HUES6 (cell line): ENCODE data around the gene ZNF213.
A peak's percentile ranks its signal among the peaks of the same experiment; 100 is the strongest.

Source experiments
- H3K27ac ChIP-seq: 2 replicates; pipeline ENCODE4 v1.7.0; 2013; ENCODE audit warnings: low read depth, mild to moderate bottlenecking, low read length, inconsistent platforms
- H3K27me3 ChIP-seq: 2 replicates; pipeline ENCODE4 v1.6.1; 2013; ENCODE audit warnings: low read length; ENCODE audit not compliant: control insufficient read depth, insufficient read depth
- H3K36me3 ChIP-seq: 2 replicates; pipeline ENCODE4 v1.6.1; 2013; ENCODE audit warnings: low read length; ENCODE audit not compliant: control insufficient read depth, insufficient read depth
- H3K4me1 ChIP-seq: 2 replicates; pipeline ENCODE4 v1.6.1; 2013; ENCODE audit warnings: low read length; ENCODE audit not compliant: control insufficient read depth, insufficient read depth
- H3K4me3 ChIP-seq: 2 replicates; pipeline ENCODE4 v1.5.1; 2013; ENCODE audit warnings: low read depth, low read length
- H3K9ac ChIP-seq: one replicate; pipeline ENCODE4 v1.6.1; 2013; ENCODE audit warnings: mild to moderate bottlenecking, low read length
- H3K9me3 ChIP-seq: 2 replicates; pipeline ENCODE4 v1.6.1; 2013; ENCODE audit warnings: low read depth, low read length; ENCODE audit not compliant: control insufficient read depth, insufficient read depth

Gene ZNF213

GRCh38 chr16:3106205-3106928 is 28.5 kb upstream of the ZNF213 start:
- peak overlapping the region; percentile 94 for H3K27ac ChIP-seq
- H3K9me3 ChIP-seq: no peaks in the 10 kb centered on the region
- H3K36me3 ChIP-seq: no peaks in the 10 kb centered on the region
- peaks cover 8% of the 10 kb centered on the region; the same call in 1 of the 2 replicates for H3K4me1 ChIP-seq
- H3K9ac ChIP-seq: peak overlapping the region; percentile 78
- H3K27me3 ChIP-seq: no peaks in the 10 kb centered on the region; the same call in 1 of the 2 replicates
- H3K4me3 ChIP-seq: peak overlapping the region; percentile 89

DNA sequence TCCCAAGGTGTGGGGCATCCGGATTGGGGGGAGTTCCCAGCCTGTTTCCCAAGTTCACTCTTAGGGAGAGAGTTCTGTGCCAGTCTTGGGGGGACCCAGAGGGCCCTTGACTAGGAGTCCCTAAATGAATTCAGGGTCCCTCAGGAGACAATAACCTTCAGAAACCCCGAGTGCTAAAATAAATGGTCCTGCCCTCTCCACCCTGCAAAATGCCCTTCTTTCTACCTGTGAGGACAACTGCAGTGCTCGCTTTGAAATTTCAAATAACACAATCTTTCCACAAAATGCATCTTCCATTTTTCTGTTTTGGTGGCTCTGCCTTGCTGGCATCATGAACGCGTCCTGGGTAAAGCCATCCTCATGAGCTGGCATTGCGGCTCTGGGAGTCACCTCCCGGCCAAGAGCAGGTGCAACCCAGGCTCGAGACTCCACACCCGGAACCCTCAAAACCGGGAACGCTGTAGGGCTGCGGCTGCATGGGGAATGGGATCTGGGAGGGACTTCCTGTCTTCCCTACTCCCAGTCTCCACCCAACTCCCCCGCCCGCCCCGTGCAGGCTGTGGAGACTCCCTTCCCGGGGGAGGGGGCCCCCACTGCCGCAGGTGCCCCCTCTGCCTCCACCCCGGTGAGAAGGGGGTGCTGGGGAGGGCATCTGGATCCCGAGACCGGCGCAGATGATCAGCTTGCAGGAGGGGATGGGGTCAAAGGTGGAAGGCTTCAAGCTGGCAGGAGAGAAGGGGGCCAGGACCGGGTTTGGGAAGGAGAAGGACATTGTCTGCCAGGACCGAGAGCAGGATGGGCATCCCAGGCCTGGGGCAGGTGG is 22.6 kb upstream of the ZNF213 start, which contains the start of gene ZNF205:
TSS of gene ZNF205 (plus strand) at position 529 of the 823 bp plus-strand sequence. CDS start 845 bp downstream, outside the sequence.
- Histone ChIP-seq H3K27ac (no peak within 1 kb of the TSS), H3K36me3 (peaks cover 26% of the 10 kb centered on the region), H3K9me3 (no peaks in the 10 kb centered on the region), H3K9ac (peak within 1 kb of the TSS; percentile 69), H3K4me3 (peak within 1 kb of the TSS; percentile 94), H3K27me3 (no peaks in the 10 kb centered on the region; the same call in 1 of the 2 replicates), H3K4me1 (peaks cover 10% of the 10 kb centered on the region; the same call in 1 of the 2 replicates)

DNA sequence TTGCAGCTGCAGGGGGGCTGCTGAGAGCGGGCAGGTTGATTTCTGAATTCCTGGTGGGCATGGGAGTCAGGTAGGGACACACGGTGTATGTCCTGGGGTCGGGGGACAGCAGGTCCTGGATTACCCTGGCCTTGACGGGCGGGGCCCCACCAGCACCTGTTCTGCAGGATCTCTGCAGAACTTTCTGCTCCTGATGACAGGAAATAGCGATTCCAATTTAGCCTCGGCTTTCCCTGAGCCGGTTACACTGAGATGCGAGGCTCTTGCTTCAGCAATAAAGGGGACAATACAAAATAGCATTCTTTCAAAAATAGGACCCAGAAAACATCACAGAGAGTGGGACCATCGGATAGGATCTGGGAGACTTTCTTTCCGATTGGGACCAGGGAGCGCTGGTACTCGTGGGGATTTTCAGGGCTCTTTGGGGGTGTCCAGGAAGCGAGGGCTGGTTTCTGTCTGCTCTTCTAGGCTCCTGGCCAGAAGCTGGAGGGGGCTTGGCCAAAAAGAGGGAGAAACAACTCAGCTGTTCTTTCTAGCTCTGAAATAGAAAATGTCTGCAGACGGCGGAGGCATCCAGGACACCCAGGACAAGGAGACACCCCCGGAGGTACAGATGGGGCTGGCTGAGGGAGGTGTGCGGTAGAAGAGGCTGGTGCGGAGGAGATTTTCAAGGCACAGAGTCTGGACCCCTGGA is 21.8 kb upstream of the ZNF213 start:
- Histone ChIP-seq H3K36me3 (peaks cover 32% of the 10 kb centered on the region), H3K4me3 (peak overlapping the region; percentile 94), H3K27me3 (no peaks in the 10 kb centered on the region), H3K9ac (peak overlapping the region; percentile 69), H3K27ac (no peak overlapping the region), H3K4me1 (peaks cover 10% of the 10 kb centered on the region; the same call in 1 of the 2 replicates), H3K9me3 (no peaks in the 10 kb centered on the region)

- no peak overlapping the region for H3K27ac ChIP-seq
These were observed 20.9 kb upstream of the ZNF213 start for GRCh38 chr16:3113765-3114479.

GRCh38 chr16:3115003-3115402 is 19.8 kb upstream of the ZNF213 start:
- H3K4me3 ChIP-seq: no peak overlapping the region
- H3K27ac ChIP-seq: no peak overlapping the region
- H3K9me3 ChIP-seq: no peaks in the 10 kb centered on the region
- peaks cover 10% of the 10 kb centered on the region; the same call in 1 of the 2 replicates for H3K4me1 ChIP-seq
- no peak overlapping the region for H3K9ac ChIP-seq
- H3K27me3 ChIP-seq: no peaks in the 10 kb centered on the region
- H3K36me3 ChIP-seq: peaks cover 50% of the 10 kb centered on the region

More at GRCh38 chr16:3113765-3114479, 20.9 kb upstream of the ZNF213 start:
- Histone ChIP-seq H3K27me3 (no peaks in the 10 kb centered on the region), H3K4me3 (peak overlapping the region; percentile 94), H3K9me3 (no peaks in the 10 kb centered on the region), H3K4me1 (peaks cover 10% of the 10 kb centered on the region; the same call in 1 of the 2 replicates), H3K9ac (no peak overlapping the region), H3K36me3 (peaks cover 39% of the 10 kb centered on the region)

GRCh38 chr16:3115561-3115960 is 19.3 kb upstream of the ZNF213 start:
- peaks cover 10% of the 10 kb centered on the region; the same call in 1 of the 2 replicates for H3K4me1 ChIP-seq

GRCh38 chr16:3118204-3118790 is 16.5 kb upstream of the ZNF213 start:
- H3K27me3 ChIP-seq: no peaks in the 10 kb centered on the region
- no peak overlapping the region for H3K9ac ChIP-seq
- H3K4me1 ChIP-seq: peaks cover 5% of the 10 kb centered on the region; the same call in 1 of the 2 replicates
- H3K27ac ChIP-seq: peak overlapping the region; percentile 57; the same call in 1 of the 2 replicates
- H3K36me3 ChIP-seq: peaks cover 59% of the 10 kb centered on the region
- no peak overlapping the region for H3K4me3 ChIP-seq
- H3K9me3 ChIP-seq: no peaks in the 10 kb centered on the region

More at GRCh38 chr16:3115561-3115960, 19.3 kb upstream of the ZNF213 start:
- Histone ChIP-seq H3K36me3 (peaks cover 55% of the 10 kb centered on the region), H3K9ac (no peak overlapping the region), H3K9me3 (no peaks in the 10 kb centered on the region), H3K4me3 (no peak overlapping the region), H3K27ac (no peak overlapping the region), H3K27me3 (no peaks in the 10 kb centered on the region)

DNA sequence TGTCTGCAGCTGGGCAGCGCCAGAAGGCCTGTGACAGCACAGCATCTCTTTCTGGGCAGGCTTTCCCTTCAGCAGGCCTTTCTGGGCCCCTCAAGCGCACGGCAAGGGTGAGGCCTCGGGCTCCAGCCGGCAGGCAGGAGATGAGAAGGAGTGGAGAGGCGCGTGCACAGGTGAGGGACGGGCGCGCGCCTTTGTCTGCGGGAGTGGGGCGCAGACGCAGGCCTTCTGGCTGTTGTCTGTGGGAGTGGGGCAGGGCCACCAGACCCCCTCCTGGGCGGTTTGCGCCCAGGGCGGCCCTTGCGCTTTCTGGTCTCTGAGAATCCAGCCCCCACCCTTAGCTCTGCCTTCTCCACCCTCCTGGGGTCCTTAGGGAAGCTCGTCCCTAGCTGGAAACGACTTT is 16.0 kb upstream of the ZNF213 start:
- no peaks in the 10 kb centered on the region for H3K9me3 ChIP-seq
- H3K36me3 ChIP-seq: peaks cover 59% of the 10 kb centered on the region
- no peak overlapping the region for H3K4me3 ChIP-seq
- H3K9ac ChIP-seq: no peak overlapping the region
- H3K27ac ChIP-seq: no peak overlapping the region
- H3K4me1 ChIP-seq: peaks cover 4% of the 10 kb centered on the region; the same call in 1 of the 2 replicates
- H3K27me3 ChIP-seq: no peaks in the 10 kb centered on the region

GRCh38 chr16:3119286-3119685 is 15.5 kb upstream of the ZNF213 start:
- no peak overlapping the region for H3K27ac ChIP-seq
- no peak overlapping the region for H3K9ac ChIP-seq
- H3K4me3 ChIP-seq: no peak overlapping the region
- H3K27me3 ChIP-seq: no peaks in the 10 kb centered on the region
- peaks cover 59% of the 10 kb centered on the region for H3K36me3 ChIP-seq
- peaks cover 4% of the 10 kb centered on the region; the same call in 1 of the 2 replicates for H3K4me1 ChIP-seq
- no peaks in the 10 kb centered on the region for H3K9me3 ChIP-seq
